Activated CD4-positive, alpha-beta T cell treated with anti-CD3 and anti-CD28 coated beads for 1 hour (primary cell): ENCODE results near the gene FNDC11.

Source experiments
- DNase-seq: peaks from one replicate; pipeline ENCODE4 v3.0.0-alpha.2; 2020

Gene FNDC11

DNA sequence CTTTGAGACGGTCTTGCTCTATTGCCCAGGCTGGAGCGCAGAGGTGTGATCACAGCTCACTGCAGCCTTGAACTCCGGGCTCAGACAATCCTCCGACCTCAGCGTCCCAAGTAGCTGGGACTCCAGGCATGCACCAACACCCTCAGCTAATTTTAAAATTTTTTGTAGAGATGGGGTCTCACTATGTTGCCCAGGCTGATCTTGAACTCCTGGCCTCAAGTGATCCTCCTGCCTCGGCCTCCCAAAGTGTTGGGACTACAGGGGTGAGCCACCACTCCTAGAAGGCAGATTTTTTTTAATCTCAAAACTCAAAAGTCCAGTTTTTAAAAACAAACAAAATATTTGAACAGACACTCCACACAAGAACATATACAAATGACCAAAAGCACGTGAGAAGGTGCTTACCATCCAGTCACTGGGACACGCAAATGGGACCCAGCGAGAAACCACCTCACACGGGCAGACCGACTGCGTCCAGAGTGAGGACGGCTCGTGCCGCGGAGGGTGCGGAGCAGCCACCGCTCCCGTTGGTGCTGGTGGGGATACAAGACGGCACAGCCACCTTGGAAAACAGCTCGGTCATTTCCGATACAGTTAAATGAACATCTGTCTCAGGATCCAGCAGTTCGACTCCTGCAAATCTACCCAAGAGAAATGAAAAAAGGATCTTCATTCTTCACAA lies 28.6 kb downstream of the FNDC11 start:
- no peak for DNase-seq

DNA sequence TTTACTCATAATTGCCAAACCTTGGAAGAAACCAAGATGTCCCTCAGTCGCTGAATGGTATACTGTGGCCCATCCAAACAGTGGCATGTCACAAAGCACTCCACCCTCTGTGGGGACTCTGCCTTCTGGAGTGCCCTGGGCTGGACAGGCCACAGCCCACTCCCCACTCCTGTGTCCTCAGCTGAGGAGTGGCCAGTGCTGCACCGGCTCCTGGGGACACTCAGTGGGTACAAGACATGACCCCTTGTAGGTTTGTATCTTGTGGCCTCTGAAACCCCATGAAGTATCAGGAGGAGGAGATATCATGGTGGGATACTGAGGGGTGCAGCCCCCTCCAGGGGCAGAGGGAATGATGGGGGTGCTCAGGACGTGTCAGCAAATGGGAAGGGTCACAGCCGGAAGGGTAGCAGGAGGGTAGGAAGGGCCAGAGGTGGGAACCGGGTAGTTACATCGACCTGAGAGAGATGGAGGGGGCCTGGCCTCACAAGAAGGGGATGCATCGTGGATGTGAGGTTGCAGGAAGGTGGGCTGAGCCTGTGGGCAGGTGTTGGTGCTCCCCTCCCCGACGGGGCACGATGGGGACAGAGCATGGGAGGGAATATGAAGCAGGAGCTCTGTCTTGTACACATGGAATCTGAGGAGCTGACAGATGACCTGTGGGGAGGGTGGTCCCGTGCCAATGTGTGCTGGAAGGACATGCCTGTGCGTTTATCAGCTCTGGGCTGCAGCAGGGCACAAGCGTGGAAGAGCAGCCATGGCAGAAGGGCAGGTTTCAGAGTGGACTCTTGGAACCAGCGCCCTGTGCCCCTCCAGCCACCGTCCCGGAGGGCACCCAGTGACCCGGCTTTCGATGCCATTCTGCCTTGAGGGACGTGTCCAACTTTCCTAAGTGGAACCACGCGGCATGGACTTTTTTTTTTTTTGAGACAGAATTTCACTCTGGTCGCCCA lies 31.9 kb downstream of the FNDC11 start:
- DNase-seq: no peak

DNA sequence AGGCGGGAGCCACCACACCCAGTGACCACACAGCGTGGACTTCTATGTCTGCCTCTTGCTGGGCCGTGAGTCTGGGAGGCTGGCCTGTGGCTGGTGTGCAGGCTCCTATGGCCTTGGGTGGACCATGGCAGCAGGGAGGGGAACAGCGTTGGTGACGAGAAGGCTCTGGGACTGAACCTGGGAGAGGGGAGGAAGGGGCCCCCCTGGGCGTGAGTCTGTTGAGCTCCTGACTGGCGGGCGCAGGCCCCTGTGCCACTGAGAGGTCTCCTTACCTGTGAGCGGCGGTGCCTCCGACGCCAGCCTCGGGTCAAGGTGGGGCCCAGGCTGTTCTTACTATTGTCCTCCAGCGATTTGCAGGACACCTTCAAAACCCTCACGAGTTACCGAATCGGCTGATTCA lies 32.8 kb downstream of the FNDC11 start:
- DNase-seq: no peak

DNA sequence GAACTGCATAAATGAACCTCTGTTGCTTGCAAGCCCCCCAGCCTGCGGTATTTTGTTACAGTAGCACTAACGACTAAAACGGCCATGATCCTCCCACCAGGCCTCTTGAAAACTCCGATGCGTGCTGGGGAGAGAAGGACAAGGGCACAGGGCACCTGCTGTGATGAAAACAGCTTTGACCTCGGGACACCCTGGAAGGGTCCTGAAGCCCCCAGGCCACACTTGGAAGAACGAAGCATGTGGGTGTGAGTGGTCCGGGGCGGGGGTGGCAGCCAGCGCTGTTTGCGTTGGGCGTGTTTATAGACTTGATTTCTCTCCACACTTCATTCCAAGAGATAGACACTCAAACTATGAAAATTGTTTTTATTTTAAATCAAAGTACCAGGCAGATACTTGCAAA lies 33.3 kb downstream of the FNDC11 start:
- no peak for DNase-seq

DNA sequence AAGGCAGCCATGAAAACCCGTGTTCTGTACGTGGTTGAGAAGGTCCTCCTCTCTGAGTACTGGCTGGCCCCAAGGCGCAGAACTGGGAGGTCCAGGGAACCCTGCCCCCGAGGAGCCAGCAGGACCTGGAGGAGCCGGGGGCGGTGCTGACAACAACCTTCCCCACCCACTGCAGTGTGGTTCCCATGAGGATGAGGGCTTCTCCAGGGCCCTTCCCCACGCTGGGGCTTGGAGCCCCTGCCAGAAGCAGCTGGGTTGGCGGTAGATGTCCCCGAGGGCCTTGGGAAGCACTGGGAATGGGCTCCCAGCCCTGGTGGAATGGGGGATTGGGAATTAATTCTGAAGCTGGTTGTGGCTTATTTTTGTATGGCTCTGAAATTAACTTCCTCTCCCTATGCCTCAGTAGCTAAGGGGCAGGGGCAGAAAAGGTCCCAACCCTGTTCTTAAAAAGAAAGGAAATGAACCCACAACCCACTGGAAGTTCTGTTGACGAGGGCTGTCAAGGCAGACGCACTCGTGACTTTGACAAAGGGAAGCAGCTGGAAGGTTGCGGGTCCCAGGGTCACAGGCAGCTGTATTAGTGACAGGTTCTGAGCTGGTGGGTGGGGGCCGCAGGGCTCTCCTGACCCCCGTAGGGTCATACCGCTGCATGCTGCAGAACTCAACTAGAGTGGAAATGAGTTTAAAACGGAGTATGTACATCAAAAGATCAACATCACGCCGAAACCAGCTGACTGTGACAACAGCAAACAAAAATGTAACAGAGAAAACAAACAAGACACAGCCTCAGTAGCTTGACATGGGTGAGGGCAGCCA lies 34.0 kb downstream of the FNDC11 start:
- no peak for DNase-seq

DNA sequence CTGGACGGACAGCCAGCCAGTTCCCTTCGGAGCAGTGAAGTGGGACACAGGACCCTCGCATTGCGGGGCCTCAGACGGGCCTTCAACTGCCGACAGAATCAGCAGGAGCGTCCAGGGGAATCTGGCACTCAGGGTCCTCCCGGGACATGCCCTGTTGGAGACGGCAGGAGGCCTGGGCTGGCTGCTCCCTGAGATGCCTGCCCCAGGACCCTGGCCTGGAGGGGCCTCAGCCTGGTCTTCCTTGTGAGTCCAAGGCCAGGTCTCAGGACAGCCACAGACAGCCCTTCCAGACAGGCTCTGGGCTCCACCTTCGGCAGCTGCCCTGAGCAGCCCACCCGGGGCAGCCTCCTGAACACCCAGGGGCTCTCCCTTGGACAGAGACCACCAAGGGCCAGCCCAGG lies 34.7 kb downstream of the FNDC11 start:
- no peak for DNase-seq

DNA sequence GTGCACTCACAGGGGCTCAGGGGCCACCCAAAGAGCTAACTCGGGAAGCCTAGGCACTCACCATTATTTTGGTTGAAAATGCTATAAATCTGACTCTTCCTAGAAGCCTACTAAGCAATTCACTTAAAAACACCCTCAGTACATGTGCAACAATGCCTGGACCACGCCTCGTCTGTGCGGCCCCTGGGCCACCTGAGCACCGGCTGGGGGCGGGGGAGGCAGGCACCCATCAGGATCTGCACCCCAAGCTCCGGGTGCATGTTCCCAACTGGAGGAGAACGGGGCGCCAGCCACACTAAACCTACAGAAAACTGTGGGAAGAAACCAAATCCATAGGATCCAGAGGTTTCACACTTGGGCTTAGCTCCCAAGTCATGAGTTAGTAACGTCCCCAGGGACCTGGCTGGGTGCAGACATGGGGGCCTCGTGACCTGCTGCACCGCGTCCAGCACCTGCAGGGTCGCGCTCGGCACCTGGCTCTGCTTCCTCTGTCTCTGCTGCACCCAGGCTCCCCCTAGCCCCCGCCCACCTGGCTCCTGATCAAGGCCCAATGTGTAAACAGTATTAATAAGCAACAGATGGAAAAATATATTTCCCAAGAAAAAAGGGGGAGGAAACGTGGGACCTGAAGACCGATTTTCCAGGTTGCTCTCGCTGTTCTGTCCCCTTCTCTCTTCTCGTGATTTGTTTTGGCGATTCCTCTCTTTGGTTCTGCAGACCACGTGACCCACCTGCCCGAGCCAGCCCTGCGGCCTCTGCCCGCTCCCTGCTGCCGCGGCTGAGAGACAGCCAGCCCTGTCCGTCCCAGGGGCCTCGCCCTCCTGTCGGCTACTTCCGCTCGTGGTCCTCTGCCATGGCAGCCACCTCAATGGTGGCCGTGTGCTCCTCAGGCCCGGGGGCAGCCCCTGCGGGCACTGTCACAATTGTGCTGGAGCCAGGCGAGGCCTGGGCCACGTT lies 35.6 kb downstream of the FNDC11 start:
- DNase-seq: no peak

DNA sequence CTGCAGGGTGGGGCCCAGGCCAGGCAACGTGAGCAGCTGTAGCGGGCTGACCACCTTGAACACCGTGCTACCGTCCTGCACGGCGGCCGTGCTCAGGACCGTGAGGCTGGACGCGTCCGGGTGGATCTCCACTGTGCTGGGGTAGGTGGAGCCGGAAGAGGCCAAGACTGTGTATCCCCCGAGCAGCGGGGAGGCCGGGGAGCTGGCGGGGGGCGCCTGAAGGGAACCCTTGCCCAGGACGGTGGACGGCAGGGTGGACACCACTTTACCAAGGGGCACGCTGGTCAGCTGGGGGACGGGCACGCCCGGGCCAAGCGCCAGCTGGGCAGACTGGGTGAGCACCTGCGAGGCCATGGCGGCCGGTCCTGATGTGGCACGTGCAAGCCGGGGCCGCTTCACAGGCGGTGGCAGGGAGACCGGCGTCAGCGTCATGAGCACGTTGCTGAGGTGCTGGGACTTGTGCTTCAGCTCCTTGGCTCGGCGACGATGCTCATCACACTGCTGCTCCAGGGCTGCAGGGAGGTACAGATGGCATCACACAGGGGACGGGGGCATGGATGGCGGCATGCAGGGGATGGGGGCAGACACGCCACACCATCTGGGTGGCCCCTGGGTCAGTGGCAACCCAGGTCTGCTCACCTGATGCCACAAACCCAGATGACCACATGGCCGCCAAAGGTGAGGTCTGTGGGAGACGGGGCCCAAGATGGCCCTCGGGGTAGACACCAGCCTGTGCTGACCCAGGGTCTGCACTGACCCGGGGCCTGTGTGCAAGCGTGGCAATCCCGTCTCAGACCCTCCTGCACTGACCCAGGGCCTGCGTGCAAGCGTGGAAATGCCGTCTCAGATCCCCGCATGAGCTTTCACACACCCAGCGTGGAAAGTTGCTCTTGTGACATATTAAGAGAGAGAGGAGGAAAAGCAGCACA lies 36.5 kb downstream of the FNDC11 start:
- no peak for DNase-seq

DNA sequence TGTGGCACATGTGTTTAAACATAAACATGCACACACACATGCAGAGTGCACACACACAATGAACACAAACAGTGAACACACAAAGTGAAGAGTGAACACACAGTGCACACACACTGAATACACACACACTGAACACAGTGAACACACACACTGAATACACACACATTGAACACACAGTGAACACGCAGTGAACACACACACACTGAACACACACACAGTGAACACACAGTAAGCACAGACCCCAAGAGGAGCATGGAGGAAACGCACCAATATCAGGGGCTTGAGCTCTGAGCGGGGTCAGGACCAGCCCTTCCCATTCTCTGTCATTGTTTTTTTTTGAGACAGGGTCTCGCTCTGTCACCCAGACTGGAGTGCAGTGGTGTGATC lies 37.2 kb downstream of the FNDC11 start:
- no peak for DNase-seq

DNA sequence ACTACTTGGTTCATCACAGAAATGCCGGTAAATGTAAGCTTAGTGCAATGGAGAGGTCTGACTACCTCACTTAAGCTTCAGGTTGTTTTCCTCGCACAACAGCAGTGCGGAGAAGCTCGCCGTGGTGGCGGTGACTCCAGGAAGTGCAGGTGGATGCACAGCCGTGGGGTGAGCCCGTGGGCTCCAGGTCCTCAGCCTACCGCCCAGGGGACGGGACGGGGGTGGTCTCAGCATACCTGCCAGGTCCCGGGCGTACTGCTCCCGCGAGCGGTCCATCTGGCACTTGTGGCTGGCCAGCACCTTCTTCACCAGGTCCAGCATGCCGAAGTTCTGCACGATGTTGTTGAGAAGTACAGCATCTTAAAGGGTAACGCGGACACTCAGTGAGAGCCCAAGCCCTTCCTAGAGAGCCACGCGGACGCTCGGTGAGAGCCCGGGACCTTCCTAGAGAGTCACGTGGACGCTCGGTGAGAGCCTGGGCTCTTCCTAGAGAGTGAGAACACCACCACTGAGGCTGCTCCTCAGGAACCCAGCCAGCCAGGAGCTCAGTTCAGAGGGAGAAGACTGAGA lies 37.9 kb downstream of the FNDC11 start:
- no peak for DNase-seq

DNA sequence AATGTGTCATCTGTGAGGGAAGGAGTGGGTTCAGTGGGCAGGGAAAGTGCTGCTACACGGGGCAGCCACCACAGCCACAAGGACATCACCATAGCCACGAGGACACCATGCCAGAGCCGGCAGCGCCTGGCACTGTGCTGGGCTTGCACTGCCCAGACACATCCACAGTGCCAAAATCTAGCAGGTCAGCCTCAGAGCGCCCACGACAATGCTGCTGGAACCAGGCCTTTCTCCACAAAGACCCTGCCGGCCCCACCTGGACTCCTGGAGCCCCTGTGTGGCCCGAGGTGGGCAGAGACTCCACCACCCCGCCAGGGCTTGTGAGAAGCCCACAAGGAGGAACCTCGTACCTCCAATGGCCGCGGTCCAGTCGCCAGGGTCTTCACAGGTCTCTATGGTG lies 38.7 kb downstream of the FNDC11 start:
- no peak for DNase-seq

DNA sequence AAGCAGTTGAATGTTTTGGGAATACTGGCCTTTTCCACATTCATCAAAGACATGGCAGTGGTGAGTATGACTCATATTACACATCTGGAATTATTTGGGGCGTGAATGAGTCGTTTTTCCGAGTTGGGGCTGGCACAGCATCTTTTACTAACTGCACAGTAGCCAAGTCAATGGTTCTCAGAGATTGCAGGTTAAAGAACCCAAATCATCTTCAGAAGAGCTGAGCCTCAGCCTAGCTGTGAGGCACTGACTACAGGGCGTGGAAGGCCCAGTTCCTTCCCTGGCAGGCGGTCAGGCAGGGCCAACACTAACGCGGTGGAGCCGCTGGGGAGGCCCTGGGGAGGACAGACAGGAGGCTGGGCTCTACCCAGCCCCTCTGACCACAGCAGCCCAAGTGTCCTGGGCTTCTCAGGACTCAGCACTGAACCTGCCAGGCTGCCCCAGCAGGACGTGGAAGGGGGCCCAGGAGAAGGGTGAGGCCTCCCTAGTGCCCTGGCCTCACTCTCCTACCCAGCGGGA lies 40.1 kb downstream of the FNDC11 start:
- no peak for DNase-seq

DNA sequence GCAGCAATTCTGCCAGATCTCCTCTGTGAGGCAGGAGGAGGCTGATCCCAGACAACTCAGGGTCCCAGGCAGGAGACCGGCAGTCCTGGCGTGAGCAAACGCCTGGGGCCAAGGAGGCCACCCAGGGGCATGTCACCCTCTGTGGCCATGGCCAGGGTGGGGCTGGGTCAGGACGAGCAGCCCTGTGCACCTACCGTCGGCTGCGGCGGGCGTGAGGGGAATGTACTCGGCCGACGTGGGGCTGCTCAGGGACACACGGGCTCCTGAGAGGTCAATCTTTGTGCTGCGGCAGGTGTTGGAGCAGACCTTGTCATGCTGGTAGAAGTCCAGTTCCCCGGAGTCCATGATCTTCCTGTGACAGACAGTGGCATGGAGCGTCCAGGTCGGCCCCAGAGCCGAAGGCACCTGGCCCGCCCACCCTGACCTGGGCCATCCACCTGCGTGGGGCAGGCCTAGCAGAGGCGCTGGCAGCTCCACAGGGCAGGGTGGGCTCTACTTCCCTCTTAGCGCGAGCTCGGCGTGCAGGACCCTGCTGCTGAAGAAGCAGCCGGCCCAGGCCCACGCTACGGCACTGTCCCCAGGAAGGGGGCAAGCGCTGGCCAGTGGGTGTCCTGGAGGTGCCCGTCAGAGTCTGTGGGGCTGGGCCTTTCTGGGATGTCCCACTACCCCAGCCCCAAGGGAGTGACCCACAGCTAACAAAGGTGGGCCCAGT lies 41.6 kb downstream of the FNDC11 start:
- DNase-seq: no peak

DNA sequence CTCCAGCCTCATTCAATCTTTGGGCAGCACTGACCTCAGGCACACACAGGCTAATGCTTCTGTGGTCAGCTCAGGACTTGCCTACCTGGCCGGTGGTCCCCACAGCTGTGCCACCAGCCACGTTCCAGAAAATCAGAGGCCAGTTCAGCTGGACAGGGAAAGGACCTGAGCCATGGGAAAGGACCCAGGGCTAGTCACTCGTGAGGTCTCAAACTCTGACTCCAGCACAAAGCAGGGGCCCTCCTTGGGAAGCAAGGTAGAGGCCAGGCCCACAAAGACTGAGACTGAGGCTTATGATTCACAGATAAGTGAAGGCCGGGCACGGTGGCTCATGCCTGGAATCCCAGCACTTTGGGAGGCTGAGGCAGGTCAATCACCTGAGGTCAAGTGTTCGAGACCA lies 42.5 kb downstream of the FNDC11 start:
- no peak for DNase-seq

DNA sequence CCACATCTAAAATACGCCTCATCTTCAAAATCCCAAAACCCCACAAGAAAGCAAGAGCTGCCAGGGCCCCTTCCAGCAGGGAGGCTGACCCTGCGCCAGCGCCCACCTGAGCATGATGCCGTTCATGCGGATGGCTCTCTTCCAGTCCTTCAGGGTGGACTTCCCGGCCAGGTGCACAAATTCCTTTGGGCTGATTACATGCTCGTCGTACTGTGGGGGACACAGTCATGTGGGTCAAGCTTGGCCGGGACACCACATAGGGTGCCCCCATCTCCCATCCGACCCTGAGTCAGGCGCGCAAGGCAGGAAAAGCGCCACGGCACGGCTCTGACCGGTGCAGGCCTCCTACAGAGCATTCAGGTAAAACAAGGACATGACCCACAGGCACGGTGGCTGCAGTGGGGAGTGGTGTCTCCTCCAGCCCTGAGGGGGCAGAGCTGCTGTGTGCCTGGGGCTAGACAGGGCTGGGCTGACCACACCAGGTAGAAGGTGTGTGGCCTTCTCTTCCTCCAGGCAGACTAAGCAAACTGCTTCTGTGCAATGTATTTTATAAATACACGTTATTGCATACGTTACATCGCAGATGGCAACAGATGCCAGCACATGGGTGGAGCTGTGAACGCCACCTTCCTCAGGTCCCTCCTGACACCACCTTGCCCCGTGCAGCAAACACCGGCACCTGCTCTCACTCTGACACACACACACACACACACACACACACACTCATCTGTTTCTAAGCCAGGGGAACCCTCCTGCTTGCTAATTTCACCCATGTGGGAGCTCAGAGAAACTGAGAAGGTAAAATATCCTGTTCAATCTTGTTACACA lies 43.9 kb downstream of the FNDC11 start:
- DNase-seq: no peak

DNA sequence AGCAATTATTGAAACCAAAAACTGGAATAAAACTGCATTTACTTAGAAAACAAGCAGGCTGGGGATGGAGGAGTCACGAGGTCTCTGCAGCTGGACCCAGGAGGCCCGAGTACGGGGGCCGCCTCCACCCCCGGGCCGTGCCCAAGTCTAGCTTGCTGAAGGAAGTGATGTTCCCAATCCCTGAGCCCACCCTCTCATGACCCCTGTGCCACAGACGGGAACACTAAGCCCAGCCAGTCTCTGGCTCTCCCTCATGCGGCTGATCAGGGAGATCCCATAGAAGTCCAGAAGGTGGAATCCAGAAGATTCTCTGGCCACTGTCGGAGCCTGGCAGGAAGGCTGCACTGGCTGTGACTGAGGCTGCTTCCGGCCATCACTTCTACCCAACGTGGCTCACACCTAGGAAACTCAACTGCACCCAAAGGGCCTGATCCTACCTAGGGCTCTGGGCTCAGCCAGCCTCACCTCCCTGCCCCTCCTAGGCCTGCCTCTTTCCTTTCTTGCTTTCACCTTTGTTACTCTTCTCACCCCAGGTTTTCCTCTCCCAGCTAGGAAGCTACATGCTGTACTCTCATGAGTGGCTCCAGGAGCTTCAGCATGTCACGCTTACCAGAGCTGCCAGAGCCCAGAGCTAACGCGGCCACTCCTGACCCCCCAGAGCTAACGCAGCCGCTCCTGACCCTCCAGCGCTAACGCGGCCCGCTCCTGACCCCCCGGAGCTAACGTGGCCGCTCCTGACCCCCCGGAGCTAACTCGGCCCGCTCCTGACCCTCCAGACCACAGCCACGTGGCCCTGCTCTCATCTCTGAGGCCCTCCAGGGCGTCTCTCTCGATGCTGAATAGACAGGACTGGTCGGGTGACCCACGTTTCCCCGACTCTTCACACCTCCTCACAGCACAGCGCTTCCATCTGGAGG lies 44.8 kb downstream of the FNDC11 start:
- DNase-seq: no peak

DNA sequence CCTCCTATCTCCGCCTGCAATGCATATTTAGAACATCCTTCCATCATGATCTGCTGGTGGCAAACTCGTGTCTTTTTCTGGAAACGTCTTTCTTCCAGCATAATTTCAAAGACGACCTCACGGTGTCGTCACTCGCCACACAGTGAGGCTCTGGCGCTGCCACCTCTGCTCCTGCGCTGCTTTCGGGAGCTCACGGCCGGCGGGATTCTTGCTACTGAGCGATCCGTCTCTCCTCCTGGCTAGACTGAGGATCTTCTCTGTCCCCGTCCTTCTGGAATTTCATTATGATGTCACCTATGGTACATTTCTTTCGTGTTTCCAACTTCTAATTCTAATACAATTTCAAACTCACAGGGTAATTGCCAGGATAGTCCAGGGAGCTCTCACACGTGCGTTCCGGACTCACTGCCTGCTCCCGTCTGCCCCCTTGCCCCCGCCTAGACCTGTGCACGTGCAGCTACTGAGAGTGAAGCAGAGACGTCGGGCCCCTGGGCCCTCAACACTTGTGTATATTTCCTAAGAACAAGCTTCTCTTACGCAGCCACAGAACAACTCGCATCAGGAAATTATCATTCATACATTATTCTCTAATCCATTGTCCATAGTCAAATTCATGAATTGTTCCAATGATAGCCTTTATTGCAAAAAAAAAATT lies 45.6 kb downstream of the FNDC11 start:
- DNase-seq: no peak
